ENCODE data around the gene USP26. TPM values are rescaled to one million over a fixed set of nuclear protein-coding genes. Genes with fewer than 3 reads are reported as not detected.

Gene USP26
- total RNA-seq, 1 experiment from 2014 or later = not detected

DNA sequence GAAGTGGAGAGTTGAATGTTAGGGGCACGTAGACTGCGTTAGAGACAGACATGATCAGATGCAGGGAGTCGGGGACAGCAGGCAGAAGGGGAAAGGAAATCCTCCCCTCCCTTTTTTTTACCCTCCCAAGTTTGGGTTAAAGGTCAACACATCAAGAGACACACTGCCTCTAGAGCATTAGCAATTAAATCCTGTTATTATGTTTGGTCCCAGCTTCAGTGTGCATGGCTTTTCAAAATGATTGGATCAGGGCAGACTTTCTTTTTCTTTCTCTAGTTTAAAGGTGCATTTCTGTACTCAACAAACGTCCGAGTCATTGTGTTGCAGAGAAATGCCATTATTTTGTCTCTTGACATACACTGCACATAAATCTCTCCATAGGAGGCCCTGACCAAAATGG lies 63.9 kb downstream of the USP26 start:
- ChIA-PET POLR2A (no interaction called here), CTCF (interaction anchor here (0.6 kb wide), 1 partner anchor 712 kb away, joined by 3 read pairs; no protein-coding TSS in a partner anchor)
- no peak for TF ChIP-seq TCF7L2 (IDR thresholded peaks at IDR 0.05; ENCODE audit: low read depth, low read length)
- TF ChIP-seq, protein P1, sequence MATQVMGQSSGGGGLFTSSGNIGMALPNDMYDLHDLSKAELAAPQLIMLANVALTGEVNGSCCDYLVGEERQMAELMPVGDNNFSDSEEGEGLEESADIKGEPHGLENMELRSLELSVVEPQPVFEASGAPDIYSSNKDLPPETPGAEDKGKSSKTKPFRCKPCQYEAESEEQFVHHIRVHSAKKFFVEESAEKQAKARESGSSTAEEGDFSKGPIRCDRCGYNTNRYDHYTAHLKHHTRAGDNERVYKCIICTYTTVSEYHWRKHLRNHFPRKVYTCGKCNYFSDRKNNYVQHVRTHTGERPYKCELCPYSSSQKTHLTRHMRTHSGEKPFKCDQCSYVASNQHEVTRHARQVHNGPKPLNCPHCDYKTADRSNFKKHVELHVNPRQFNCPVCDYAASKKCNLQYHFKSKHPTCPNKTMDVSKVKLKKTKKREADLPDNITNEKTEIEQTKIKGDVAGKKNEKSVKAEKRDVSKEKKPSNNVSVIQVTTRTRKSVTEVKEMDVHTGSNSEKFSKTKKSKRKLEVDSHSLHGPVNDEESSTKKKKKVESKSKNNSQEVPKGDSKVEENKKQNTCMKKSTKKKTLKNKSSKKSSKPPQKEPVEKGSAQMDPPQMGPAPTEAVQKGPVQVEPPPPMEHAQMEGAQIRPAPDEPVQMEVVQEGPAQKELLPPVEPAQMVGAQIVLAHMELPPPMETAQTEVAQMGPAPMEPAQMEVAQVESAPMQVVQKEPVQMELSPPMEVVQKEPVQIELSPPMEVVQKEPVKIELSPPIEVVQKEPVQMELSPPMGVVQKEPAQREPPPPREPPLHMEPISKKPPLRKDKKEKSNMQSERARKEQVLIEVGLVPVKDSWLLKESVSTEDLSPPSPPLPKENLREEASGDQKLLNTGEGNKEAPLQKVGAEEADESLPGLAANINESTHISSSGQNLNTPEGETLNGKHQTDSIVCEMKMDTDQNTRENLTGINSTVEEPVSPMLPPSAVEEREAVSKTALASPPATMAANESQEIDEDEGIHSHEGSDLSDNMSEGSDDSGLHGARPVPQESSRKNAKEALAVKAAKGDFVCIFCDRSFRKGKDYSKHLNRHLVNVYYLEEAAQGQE (IDR thresholded peaks at IDR 0.05; ENCODE audit: insufficient read depth in 1 of 2, low read depth in 2 of 2, low read length in 1 of 2) = no peak
- TF ChIP-seq, protein P2, sequence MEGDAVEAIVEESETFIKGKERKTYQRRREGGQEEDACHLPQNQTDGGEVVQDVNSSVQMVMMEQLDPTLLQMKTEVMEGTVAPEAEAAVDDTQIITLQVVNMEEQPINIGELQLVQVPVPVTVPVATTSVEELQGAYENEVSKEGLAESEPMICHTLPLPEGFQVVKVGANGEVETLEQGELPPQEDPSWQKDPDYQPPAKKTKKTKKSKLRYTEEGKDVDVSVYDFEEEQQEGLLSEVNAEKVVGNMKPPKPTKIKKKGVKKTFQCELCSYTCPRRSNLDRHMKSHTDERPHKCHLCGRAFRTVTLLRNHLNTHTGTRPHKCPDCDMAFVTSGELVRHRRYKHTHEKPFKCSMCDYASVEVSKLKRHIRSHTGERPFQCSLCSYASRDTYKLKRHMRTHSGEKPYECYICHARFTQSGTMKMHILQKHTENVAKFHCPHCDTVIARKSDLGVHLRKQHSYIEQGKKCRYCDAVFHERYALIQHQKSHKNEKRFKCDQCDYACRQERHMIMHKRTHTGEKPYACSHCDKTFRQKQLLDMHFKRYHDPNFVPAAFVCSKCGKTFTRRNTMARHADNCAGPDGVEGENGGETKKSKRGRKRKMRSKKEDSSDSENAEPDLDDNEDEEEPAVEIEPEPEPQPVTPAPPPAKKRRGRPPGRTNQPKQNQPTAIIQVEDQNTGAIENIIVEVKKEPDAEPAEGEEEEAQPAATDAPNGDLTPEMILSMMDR (IDR thresholded peaks at IDR 0.05) = no peak
- DNase-seq (ENCODE audit: low read depth, low spot score) (no peak), ATAC-seq (no peak)
- in situ Hi-C loops (cut with HindIII; ENCODE audit: low pct_unique_long_range_greater_than_20kb, low sequenced_read_pairs) (no loop called here), intact Hi-C loops (cut with micrococcal nuclease; ENCODE audit: unreplicated experiment) (no loop called here)
- Histone ChIP-seq H3K27me3 (ENCODE audit: control insufficient read depth, insufficient read depth, low read length) (no peaks in the 10 kb centered on the region), H3K4me1 (ENCODE audit: control insufficient read depth, insufficient read depth, low read length) (no peaks in the 10 kb centered on the region), H3K27ac (ENCODE audit: low read length) (no peak overlapping the region), H3K36me3 (ENCODE audit: control insufficient read depth, insufficient read depth, low read length) (no peaks in the 10 kb centered on the region), H3K9me3 (ENCODE audit: control insufficient read depth, insufficient read depth, low read depth, low read length) (no peaks in the 10 kb centered on the region), H3K4me3 (ENCODE audit: low read depth in 2 of 2, low read length in 2 of 2) (no peak overlapping the region)
- no TSS peak for BruUV-seq (replicated peaks)

DNA sequence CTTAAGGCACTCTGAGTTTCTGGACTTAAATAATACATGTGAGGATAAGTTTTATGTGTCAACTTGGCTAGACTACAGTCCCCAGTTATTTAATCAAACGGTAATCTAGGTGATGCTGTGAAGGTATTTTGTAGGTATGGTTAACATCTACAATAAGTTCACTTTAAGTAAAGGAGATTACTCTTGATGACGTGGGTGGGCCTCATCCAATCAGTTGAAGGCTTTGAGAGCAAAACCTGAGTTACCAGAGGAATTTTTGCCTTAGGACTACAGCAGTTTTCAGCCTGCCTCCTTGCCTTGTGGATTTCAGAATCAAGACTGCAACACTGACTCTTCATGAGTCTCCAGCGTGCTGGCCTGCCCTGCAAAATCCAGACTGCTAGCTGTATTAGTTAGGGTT lies 78.7 kb downstream of the USP26 start:
- DNase-seq (ENCODE audit: low read depth, low spot score) (no peak), ATAC-seq (no peak)
- Histone ChIP-seq H3K27me3 (ENCODE audit: control insufficient read depth, insufficient read depth, low read length) (no peaks in the 10 kb centered on the region), H3K4me3 (ENCODE audit: low read depth in 2 of 2, low read length in 2 of 2) (no peak overlapping the region), H3K9me3 (ENCODE audit: control insufficient read depth, insufficient read depth, low read depth, low read length) (no peaks in the 10 kb centered on the region), H3K4me1 (ENCODE audit: control insufficient read depth, insufficient read depth, low read length) (no peaks in the 10 kb centered on the region), H3K36me3 (ENCODE audit: control insufficient read depth, insufficient read depth, low read length) (no peaks in the 10 kb centered on the region), H3K27ac (ENCODE audit: low read length) (no peak overlapping the region)
- POLR2A ChIA-PET = no interaction called here
- no TSS peak for BruUV-seq (replicated peaks)
- TF ChIP-seq TCF7L2 (IDR thresholded peaks at IDR 0.05; ENCODE audit: low read depth, low read length) (no peak), POLR2AphosphoS5 (IDR thresholded peaks at IDR 0.05; ENCODE audit: low read depth, low read length) (no peak), SIN3A (IDR thresholded peaks at IDR 0.05; ENCODE audit: borderline replicate concordance, insufficient read depth, low read depth, low read length) (no peak)
- TF ChIP-seq, protein P2 (IDR thresholded peaks at IDR 0.05) = no peak
- TF ChIP-seq, protein P1 (IDR thresholded peaks at IDR 0.05; ENCODE audit: insufficient read depth in 1 of 2, low read depth in 2 of 2, low read length in 1 of 2) = no peak
- intact Hi-C loops (cut with micrococcal nuclease; ENCODE audit: unreplicated experiment) (no loop called here), in situ Hi-C loops (cut with HindIII; ENCODE audit: low pct_unique_long_range_greater_than_20kb, low sequenced_read_pairs) (no loop called here)
- CTCF ChIA-PET = no interaction called here
